HG03095 (cell line): ENCODE data around the gene CSAD.
"Not testable (repeated sequence)": the region's sequence is repeated elsewhere in the genome, so short reads cannot be mapped to it uniquely, and the experiment has no call there.

Source experiments
- ATAC-seq: cut with Tn5 transposase; IDR thresholded peaks from one replicate; pipeline ENCODE4 v1.9.1; 2021; ENCODE audit warnings: moderate library complexity; ENCODE audit not compliant: unreplicated experiment

CSAD gene

GRCh38 chr12:53181935-53182334 is 1.2 kb upstream of the CSAD start:
- ATAC-seq = no peak

GRCh38 chr12:53180931-53181645 is 363 bp upstream of the CSAD start:
- ATAC-seq = peak; percentile 49

GRCh38 chr12:53179687-53180219 is 972 bp downstream of the CSAD start:
- peak; percentile 17 for ATAC-seq

GRCh38 chr12:53178803-53179202 is 1.9 kb downstream of the CSAD start:
- ATAC-seq = not testable (repeated sequence)

- ATAC-seq = not testable (repeated sequence)
These were observed 3.3 kb downstream of the CSAD start for GRCh38 chr12:53177447-53177846.

- no peak for ATAC-seq
These were observed 4.0 kb downstream of the CSAD start for GRCh38 chr12:53176750-53177149.

- ATAC-seq = no peak
These were observed 5.7 kb downstream of the CSAD start for GRCh38 chr12:53174881-53175491.

- no peak for ATAC-seq
These were observed 7.5 kb downstream of the CSAD start for GRCh38 chr12:53173085-53173715.

GRCh38 chr12:53172352-53172751 is 8.4 kb downstream of the CSAD start:
- no peak for ATAC-seq

GRCh38 chr12:53171725-53172329 is 8.9 kb downstream of the CSAD start:
- no peak for ATAC-seq

- no peak for ATAC-seq
These were observed 9.6 kb downstream of the CSAD start for GRCh38 chr12:53170876-53171724.

- ATAC-seq = no peak
These were observed 10.5 kb downstream of the CSAD start for GRCh38 chr12:53170215-53170614.

GRCh38 chr12:53169644-53170043 is 11.1 kb downstream of the CSAD start:
- ATAC-seq = no peak

- ATAC-seq = no peak
These were observed 13.9 kb downstream of the CSAD start for GRCh38 chr12:53166837-53167236.

GRCh38 chr12:53163008-53163407 is 17.7 kb downstream of the CSAD start:
- not testable (repeated sequence) for ATAC-seq

- ATAC-seq = no peak
These were observed 19.4 kb downstream of the CSAD start for GRCh38 chr12:53161119-53161911.

GRCh38 chr12:53160673-53161072 is 20.1 kb downstream of the CSAD start:
- no peak for ATAC-seq

GRCh38 chr12:53160000-53160399 is 20.7 kb downstream of the CSAD start:
- ATAC-seq = no peak

- ATAC-seq = peak; percentile 55
These were observed 21.4 kb downstream of the CSAD start for GRCh38 chr12:53159195-53159839.
